Measurements from ENCODE around the gene KCNJ16. TPM values are rescaled to one million over a fixed set of nuclear protein-coding genes. Genes with fewer than 3 reads are reported as not detected.

Gene KCNJ16
- total RNA-seq, 1 experiment from 2014 or later: not detected

GRCh38 chr17:70119983-70120382, 45.0 kb downstream of the KCNJ16 start:
- no peak overlapping the region for H3K4me3 ChIP-seq (ENCODE audit: low read depth, low read length, poor library complexity, severe bottlenecking)
- ChIA-PET CTCF (no interaction called here), POLR2A (ENCODE audit: low non-redundant PET) (no interaction called here)
- H3K27ac ChIP-seq (ENCODE audit: low read depth, low read length, poor library complexity, severe bottlenecking): no peak overlapping the region
- no peaks in the 10 kb centered on the region for H3K4me1 ChIP-seq (ENCODE audit: insufficient read depth, low read length, poor library complexity, severe bottlenecking)
- H3K27me3 ChIP-seq (replicated peaks; ENCODE audit: insufficient read depth, low read depth, low read length, poor library complexity): no peaks in the 10 kb centered on the region
- no peaks in the 10 kb centered on the region for H3K36me3 ChIP-seq (ENCODE audit: insufficient read depth, low read length, poor library complexity, severe bottlenecking)
- intact Hi-C loops (cut with micrococcal nuclease; ENCODE audit: unreplicated experiment): no loop called here
- no peak for DNase-seq (ENCODE audit: low spot score)
- H3K9me3 ChIP-seq (ENCODE audit: low read depth, low read length, poor library complexity, severe bottlenecking): no peaks in the 10 kb centered on the region
- TF ChIP-seq CTCF (conservative IDR thresholded peaks at IDR 0.05; ENCODE audit: low read depth, low read length) (no peak), EZH2 (IDR thresholded peaks at IDR 0.05; ENCODE audit: borderline replicate concordance, low read depth, low read length, poor library complexity, severe bottlenecking) (no peak)
- no TSS peak for BruUV-seq (replicated peaks)

GRCh38 chr17:70120425-70120824, 45.4 kb downstream of the KCNJ16 start:
- Histone ChIP-seq H3K27ac (ENCODE audit: low read depth, low read length, poor library complexity, severe bottlenecking) (no peak overlapping the region), H3K4me1 (ENCODE audit: insufficient read depth, low read length, poor library complexity, severe bottlenecking) (no peaks in the 10 kb centered on the region), H3K36me3 (ENCODE audit: insufficient read depth, low read length, poor library complexity, severe bottlenecking) (no peaks in the 10 kb centered on the region), H3K4me3 (ENCODE audit: low read depth, low read length, poor library complexity, severe bottlenecking) (no peak overlapping the region), H3K27me3 (replicated peaks; ENCODE audit: insufficient read depth, low read depth, low read length, poor library complexity) (no peaks in the 10 kb centered on the region), H3K9me3 (ENCODE audit: low read depth, low read length, poor library complexity, severe bottlenecking) (no peaks in the 10 kb centered on the region)
- POLR2A ChIA-PET (ENCODE audit: low non-redundant PET): no interaction called here
- intact Hi-C loops (cut with micrococcal nuclease; ENCODE audit: unreplicated experiment): no loop called here
- no TSS peak for BruUV-seq (replicated peaks)
- CTCF ChIA-PET: no interaction called here
- DNase-seq (ENCODE audit: low spot score): no peak
- TF ChIP-seq EZH2 (IDR thresholded peaks at IDR 0.05; ENCODE audit: borderline replicate concordance, low read depth, low read length, poor library complexity, severe bottlenecking) (no peak), CTCF (conservative IDR thresholded peaks at IDR 0.05; ENCODE audit: low read depth, low read length) (no peak)

- no peak overlapping the region for H3K27ac ChIP-seq (ENCODE audit: low read depth, low read length, poor library complexity, severe bottlenecking)
- intact Hi-C loops (cut with micrococcal nuclease; ENCODE audit: unreplicated experiment): no loop called here
- DNase-seq (ENCODE audit: low spot score): no peak
- TF ChIP-seq EZH2 (IDR thresholded peaks at IDR 0.05; ENCODE audit: borderline replicate concordance, low read depth, low read length, poor library complexity, severe bottlenecking) (no peak), CTCF (conservative IDR thresholded peaks at IDR 0.05; ENCODE audit: low read depth, low read length) (no peak)
- H3K9me3 ChIP-seq (ENCODE audit: low read depth, low read length, poor library complexity, severe bottlenecking): no peaks in the 10 kb centered on the region
- ChIA-PET CTCF (no interaction called here), POLR2A (ENCODE audit: low non-redundant PET) (no interaction called here)
- H3K4me1 ChIP-seq (ENCODE audit: insufficient read depth, low read length, poor library complexity, severe bottlenecking): no peaks in the 10 kb centered on the region
- no peaks in the 10 kb centered on the region for H3K36me3 ChIP-seq (ENCODE audit: insufficient read depth, low read length, poor library complexity, severe bottlenecking)
- BruUV-seq (replicated peaks): no TSS peak
- no peak overlapping the region for H3K4me3 ChIP-seq (ENCODE audit: low read depth, low read length, poor library complexity, severe bottlenecking)
- no peaks in the 10 kb centered on the region for H3K27me3 ChIP-seq (replicated peaks; ENCODE audit: insufficient read depth, low read depth, low read length, poor library complexity)
These were observed 46.1 kb downstream of the KCNJ16 start for GRCh38 chr17:70121126-70121525.

Measured in A673 (cell line).